Trophoblast cell (in vitro differentiated cells and primary cell): ENCODE measurements around the gene ADAM15.

Experiments used
- DNase-seq, 2 donors: peaks; one replicate each; pipeline ENCODE4 v3.0.0-alpha.2; 2016
- H2AFZ ChIP-seq: 2 replicates; pipeline ENCODE4 v1.6.1; 2013; ENCODE audit warnings: low read length, moderate library complexity, mild to moderate bottlenecking; ENCODE audit not compliant: insufficient read depth, poor library complexity
- H2AK5ac ChIP-seq: 2 replicates; pipeline ENCODE4 v1.6.1; 2013; ENCODE audit warnings: mild to moderate bottlenecking, low read length
- H2BK120ac ChIP-seq: 2 replicates; pipeline ENCODE4 v1.6.1; 2013; ENCODE audit warnings: low read length, mild to moderate bottlenecking, moderate library complexity; ENCODE audit not compliant: insufficient read depth, poor library complexity
- H2BK12ac ChIP-seq: 2 replicates; pipeline ENCODE4 v1.6.1; 2013; ENCODE audit warnings: mild to moderate bottlenecking, low read length, moderate library complexity
- H2BK5ac ChIP-seq: 2 replicates; pipeline ENCODE4 v1.6.1; 2013; ENCODE audit warnings: low read length, low read depth, moderate library complexity, mild to moderate bottlenecking; ENCODE audit not compliant: poor library complexity
- H3K14ac ChIP-seq: 2 replicates; pipeline ENCODE4 v1.6.1; 2013; ENCODE audit warnings: mild to moderate bottlenecking, low read length
- H3K18ac ChIP-seq: 2 replicates; pipeline ENCODE4 v1.6.1; 2013; ENCODE audit warnings: mild to moderate bottlenecking, low read length
- H3K23ac ChIP-seq: 2 replicates; pipeline ENCODE4 v1.6.1; 2013; ENCODE audit warnings: low read length
- H3K27ac ChIP-seq: 2 replicates; pipeline ENCODE4 v1.5.1; 2013; ENCODE audit warnings: low read depth, mild to moderate bottlenecking, inconsistent platforms, low read length, moderate library complexity
- H3K27me3 ChIP-seq: 2 replicates; pipeline ENCODE4 v1.6.1; 2013; ENCODE audit warnings: inconsistent platforms, mild to moderate bottlenecking, low read length, moderate library complexity; ENCODE audit not compliant: insufficient read depth
- H3K36me3 ChIP-seq, 2 experiments: 1 replicate in 1 of 2; 2 replicates in 1 of 2; pipeline ENCODE4 v1.6.1; 2013; ENCODE audit warnings: low read length in 2 of 2, mild to moderate bottlenecking in 2 of 2, moderate library complexity in 1 of 2; ENCODE audit not compliant: insufficient read depth in 2 of 2, control insufficient read depth in 1 of 2
- H3K4ac ChIP-seq: 2 replicates; pipeline ENCODE4 v1.6.1; 2013; ENCODE audit warnings: low read depth, mild to moderate bottlenecking, low read length, moderate library complexity
- H3K4me1 ChIP-seq, 2 experiments: 1 replicate in 1 of 2; 2 replicates in 1 of 2; pipeline ENCODE4 v1.6.1; 2013; ENCODE audit warnings: low read length in 2 of 2, mild to moderate bottlenecking in 2 of 2, moderate library complexity in 1 of 2; ENCODE audit not compliant: insufficient read depth in 2 of 2, control insufficient read depth in 1 of 2
- H3K4me2 ChIP-seq: 2 replicates; pipeline ENCODE4 v1.6.1; 2013; ENCODE audit warnings: inconsistent platforms, mild to moderate bottlenecking, low read length, moderate library complexity
- H3K4me3 ChIP-seq: 2 replicates; pipeline ENCODE4 v1.5.1; 2013; ENCODE audit warnings: mild to moderate bottlenecking, low read depth, low read length, inconsistent platforms
- H3K79me1 ChIP-seq: one replicate; pipeline ENCODE4 v1.6.1; 2013; ENCODE audit warnings: low read length
- H3K79me2 ChIP-seq: 2 replicates; pipeline ENCODE4 v1.6.1; 2013; ENCODE audit warnings: low read length, mild to moderate bottlenecking; ENCODE audit not compliant: control insufficient read depth, insufficient read depth, poor library complexity
- H3K9ac ChIP-seq: 2 replicates; pipeline ENCODE4 v1.6.1; 2013; ENCODE audit warnings: mild to moderate bottlenecking, low read length
- H3K9me3 ChIP-seq: 2 replicates; pipeline ENCODE4 v1.6.1; 2013; ENCODE audit warnings: low read depth, mild to moderate bottlenecking, control low read depth, inconsistent platforms, low read length; ENCODE audit not compliant: insufficient read depth
- H4K12ac ChIP-seq: 2 replicates; pipeline ENCODE4 v1.6.1; 2013; ENCODE audit warnings: low read depth, mild to moderate bottlenecking, low read length, moderate library complexity
- H4K8ac ChIP-seq: 2 replicates; pipeline ENCODE4 v1.6.1; 2013; ENCODE audit warnings: low read depth, mild to moderate bottlenecking, low read length, moderate library complexity
- H4K91ac ChIP-seq: one replicate; pipeline ENCODE4 v1.6.1; 2013; ENCODE audit warnings: low read depth, mild to moderate bottlenecking, low read length, moderate library complexity
- WGBS: extraction: QIAGEN DNeasy Blood & Tissue Kit; methylation state at CpG from one replicate; pipeline ENCODE4 v1.1.7; 2013; ENCODE audit warnings: missing lambda C conversion rate; ENCODE audit not compliant: insufficient read length, insufficient coverage; ENCODE audit errors: extremely low coverage; 5-methylcytosine and 5-hydroxymethylcytosine counted together

ADAM15 gene

DNA sequence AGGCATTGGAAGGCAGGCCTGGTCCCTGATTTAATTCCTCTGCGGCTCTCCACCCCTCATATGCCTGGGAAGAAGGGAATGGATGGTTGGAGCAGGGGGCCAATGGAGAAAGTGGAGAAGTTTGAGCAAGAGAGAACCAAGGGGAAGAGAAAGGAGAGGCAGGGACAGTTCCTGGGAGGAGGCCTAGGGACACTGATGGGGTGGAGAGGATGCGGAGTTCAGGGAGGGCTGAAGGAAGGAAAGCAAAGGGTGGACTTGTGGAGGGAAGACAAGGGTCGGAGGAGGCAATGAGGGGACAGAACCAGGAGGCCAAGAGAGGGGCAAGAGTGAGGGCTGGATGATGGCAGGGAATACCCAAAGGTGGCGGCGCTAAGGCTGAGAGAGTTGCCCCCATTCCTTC, 41.4 kb upstream of the ADAM15 start:
- Histone ChIP-seq H2AFZ (no peak overlapping the region), H3K27me3 (no peaks in the 10 kb centered on the region)
- WGBS = no CpG with 5 or more reads among the region's 5 CpGs

DNA sequence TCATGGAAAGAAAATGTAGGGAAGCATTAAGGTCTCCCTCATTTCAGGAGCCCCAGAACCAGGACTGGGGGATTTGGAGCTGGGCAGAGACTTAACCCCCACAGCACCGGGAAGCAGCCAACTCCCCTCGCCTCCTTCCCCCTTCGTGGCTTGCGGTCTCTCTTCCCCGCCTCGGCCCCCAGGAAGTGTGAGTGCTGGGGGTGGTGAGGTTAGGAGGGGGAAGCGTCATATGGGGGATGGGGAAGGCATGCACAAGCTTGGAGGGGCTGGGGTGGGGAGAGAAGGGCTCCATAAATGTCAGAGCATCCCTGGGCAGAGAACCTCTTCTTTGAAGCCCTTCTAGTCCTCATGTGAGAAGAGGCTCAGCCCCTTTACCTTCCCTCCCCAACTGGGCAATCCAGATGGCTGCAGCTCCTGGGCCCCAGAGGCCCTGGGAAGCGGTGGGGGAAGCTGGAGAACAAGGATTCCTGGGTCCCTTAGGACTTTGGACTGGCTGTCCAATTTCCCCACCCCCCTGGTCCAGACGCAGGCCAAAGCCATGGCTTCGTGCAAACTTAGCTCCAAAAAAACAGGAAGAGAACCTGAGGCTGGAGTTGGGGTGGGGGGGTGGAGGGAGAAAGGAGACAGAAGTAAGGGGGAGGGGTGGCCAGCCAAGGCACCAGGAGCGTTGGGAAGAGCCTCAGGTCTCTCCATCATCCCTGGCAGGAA, 40.8 kb upstream of the ADAM15 start:
- H3K27me3 ChIP-seq = no peaks in the 10 kb centered on the region
- no peak overlapping the region for H2AK5ac ChIP-seq
- no peak overlapping the region for H3K27ac ChIP-seq
- no CpG with 5 or more reads among the region's 11 CpGs for WGBS
- no peak for DNase-seq
- H3K79me1 ChIP-seq = no peaks in the 10 kb centered on the region
- no peak overlapping the region for H4K91ac ChIP-seq
- no peak overlapping the region for H3K4me2 ChIP-seq
- H2BK5ac ChIP-seq = no peak overlapping the region
- no peak overlapping the region for H3K23ac ChIP-seq
- H3K36me3 ChIP-seq = peaks cover 18 to 26% of the 10 kb centered on the region in 2 experiments
- H3K18ac ChIP-seq = no peak overlapping the region
- H4K8ac ChIP-seq = no peak overlapping the region
- no peak overlapping the region for H2BK120ac ChIP-seq
- H3K9me3 ChIP-seq = no peaks in the 10 kb centered on the region
- no peak overlapping the region for H3K4ac ChIP-seq
- no peak overlapping the region for H4K12ac ChIP-seq
- no peak overlapping the region for H3K14ac ChIP-seq
- H3K4me3 ChIP-seq = no peak overlapping the region
- peaks cover 11 to 20% of the 10 kb centered on the region in 2 experiments for H3K4me1 ChIP-seq
- no peak overlapping the region for H2AFZ ChIP-seq
- H3K9ac ChIP-seq = no peak overlapping the region
- H2BK12ac ChIP-seq = no peak overlapping the region
- H3K79me2 ChIP-seq = peaks cover 3% of the 10 kb centered on the region

More for the DNA sequence above, 41.4 kb upstream of the ADAM15 start:
- no peak overlapping the region for H3K4me3 ChIP-seq
- no peak overlapping the region for H2AK5ac ChIP-seq
- no peak overlapping the region for H4K8ac ChIP-seq
- DNase-seq = no peak
- peaks cover 3% of the 10 kb centered on the region for H3K79me2 ChIP-seq
- H4K12ac ChIP-seq = no peak overlapping the region
- H2BK12ac ChIP-seq = no peak overlapping the region
- H2BK5ac ChIP-seq = no peak overlapping the region
- peaks cover 11 to 20% of the 10 kb centered on the region in 2 experiments for H3K4me1 ChIP-seq
- H3K23ac ChIP-seq = no peak overlapping the region
- H3K4me2 ChIP-seq = no peak overlapping the region
- no peak overlapping the region for H3K14ac ChIP-seq
- no peak overlapping the region for H3K18ac ChIP-seq
- peak overlapping the region; percentile 1 for H3K4ac ChIP-seq
- no peak overlapping the region for H3K9ac ChIP-seq
- no peaks in the 10 kb centered on the region for H3K9me3 ChIP-seq
- H3K36me3 ChIP-seq = peaks cover 12 to 20% of the 10 kb centered on the region in 2 experiments
- no peaks in the 10 kb centered on the region for H3K79me1 ChIP-seq
- H4K91ac ChIP-seq = no peak overlapping the region
- no peak overlapping the region for H2BK120ac ChIP-seq
- H3K27ac ChIP-seq = no peak overlapping the region

DNA sequence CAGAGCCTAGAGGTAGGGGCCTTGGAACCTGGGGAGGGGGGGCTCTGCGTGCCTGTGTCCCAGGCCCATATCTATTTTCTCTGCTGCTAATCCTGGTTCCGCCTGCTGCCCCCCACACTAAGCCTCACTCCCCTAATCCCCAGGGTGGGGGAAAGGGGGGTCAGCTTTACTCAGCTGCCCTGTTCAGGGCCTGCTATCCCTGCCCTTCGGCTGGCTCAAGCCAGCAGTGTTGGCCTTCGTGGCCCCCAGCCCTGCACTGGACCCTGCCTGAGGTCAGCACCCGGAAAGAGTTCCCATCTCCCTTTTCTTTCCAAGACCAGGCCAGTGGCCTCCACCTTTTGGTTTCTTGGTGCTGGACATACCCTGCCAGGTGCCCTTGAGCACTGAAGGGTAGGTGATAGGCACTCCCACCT, 40.1 kb upstream of the ADAM15 start:
- no peaks in the 10 kb centered on the region for H3K9me3 ChIP-seq
- H3K36me3 ChIP-seq = peaks cover 24 to 32% of the 10 kb centered on the region in 2 experiments
- H2AFZ ChIP-seq = no peak overlapping the region
- H2BK5ac ChIP-seq = no peak overlapping the region
- no peak for DNase-seq
- no peak overlapping the region for H4K8ac ChIP-seq
- no peak overlapping the region for H4K91ac ChIP-seq
- WGBS = no CpG with 5 or more reads among the region's 5 CpGs
- H3K4me3 ChIP-seq = no peak overlapping the region
- no peak overlapping the region for H2BK12ac ChIP-seq
- H3K4ac ChIP-seq = peak overlapping the region; percentile 43
- no peak overlapping the region for H2BK120ac ChIP-seq
- no peak overlapping the region for H3K9ac ChIP-seq
- no peak overlapping the region for H3K23ac ChIP-seq
- no peak overlapping the region for H3K14ac ChIP-seq
- H3K79me2 ChIP-seq = peaks cover 3% of the 10 kb centered on the region
- H3K27ac ChIP-seq = no peak overlapping the region
- no peaks in the 10 kb centered on the region for H3K79me1 ChIP-seq
- no peak overlapping the region for H3K18ac ChIP-seq
- H3K4me1 ChIP-seq = peaks cover 11 to 20% of the 10 kb centered on the region in 2 experiments
- H2AK5ac ChIP-seq = no peak overlapping the region
- H4K12ac ChIP-seq = no peak overlapping the region
- no peaks in the 10 kb centered on the region for H3K27me3 ChIP-seq
- H3K4me2 ChIP-seq = no peak overlapping the region

DNA sequence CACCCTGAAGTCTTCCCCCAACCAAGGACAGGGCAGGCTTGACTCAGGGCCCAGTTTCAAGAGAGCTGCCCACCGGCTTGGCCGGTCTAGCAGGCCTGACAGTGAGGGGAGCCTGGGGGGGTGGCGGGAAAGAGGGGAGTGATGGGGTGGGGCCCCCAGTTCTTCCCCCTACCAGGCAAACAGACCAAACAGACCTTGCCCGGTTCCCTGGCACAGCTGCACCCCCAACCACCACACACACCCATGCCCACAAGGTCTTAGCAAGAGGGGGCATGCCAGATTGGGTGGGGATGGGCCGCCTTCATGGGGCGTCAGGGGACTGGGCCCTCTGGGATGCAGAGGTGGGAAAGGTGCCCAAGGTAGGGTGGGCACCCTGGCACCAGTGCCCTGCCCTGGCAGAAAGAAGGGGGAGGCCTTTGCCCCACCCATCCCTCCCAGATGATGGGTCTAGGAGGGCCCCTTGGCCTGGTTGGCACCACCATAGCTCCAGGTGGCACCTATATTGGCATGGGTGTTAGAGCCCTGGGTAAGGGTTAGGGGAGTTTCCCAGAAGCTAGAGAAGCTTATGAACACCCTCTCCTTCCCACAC, 39.6 kb upstream of the ADAM15 start:
- H2BK5ac ChIP-seq = no peak overlapping the region
- H3K18ac ChIP-seq = no peak overlapping the region
- no peak overlapping the region for H3K23ac ChIP-seq
- H3K4me2 ChIP-seq = no peak overlapping the region
- peaks cover 3% of the 10 kb centered on the region for H3K79me2 ChIP-seq
- no CpG with 5 or more reads among the region's 6 CpGs for WGBS
- H4K8ac ChIP-seq = no peak overlapping the region
- no peak overlapping the region for H3K27ac ChIP-seq
- H3K36me3 ChIP-seq = peaks cover 29 to 32% of the 10 kb centered on the region in 2 experiments
- no peak overlapping the region for H3K4ac ChIP-seq
- H3K79me1 ChIP-seq = peaks cover under 1% of the 10 kb centered on the region
- peaks cover 1% of the 10 kb centered on the region for H3K9me3 ChIP-seq
- H4K91ac ChIP-seq = no peak overlapping the region
- no peak overlapping the region for H3K4me3 ChIP-seq
- no peak overlapping the region for H2AK5ac ChIP-seq
- no peak overlapping the region for H2AFZ ChIP-seq
- peaks cover 11 to 18% of the 10 kb centered on the region in 2 experiments for H3K4me1 ChIP-seq
- H3K27me3 ChIP-seq = no peaks in the 10 kb centered on the region
- DNase-seq = no peak
- H2BK120ac ChIP-seq = no peak overlapping the region
- no peak overlapping the region for H2BK12ac ChIP-seq
- H4K12ac ChIP-seq = no peak overlapping the region
- no peak overlapping the region for H3K9ac ChIP-seq
- no peak overlapping the region for H3K14ac ChIP-seq
